ENCODE measurements around the gene CACNA1I.

DNA sequence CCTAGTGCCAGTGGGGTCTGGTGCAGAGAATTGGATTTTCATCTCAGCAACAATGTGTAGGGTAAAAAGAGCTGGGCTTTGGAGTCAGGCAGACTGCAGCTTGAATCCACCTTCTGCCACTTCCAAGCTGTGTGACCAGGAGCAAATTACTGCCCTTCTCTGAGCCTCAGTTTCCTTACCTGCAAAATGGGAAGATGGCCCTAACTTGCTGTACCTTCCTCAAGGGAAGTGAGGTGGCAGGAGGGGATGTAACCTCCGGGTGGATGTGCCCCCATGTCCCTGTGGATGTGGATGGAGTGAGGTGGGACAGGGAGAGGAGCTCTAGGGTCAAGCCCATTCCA lies 90.9 kb downstream of the CACNA1I start:
- no peak for TF ChIP-seq CTCF (IDR thresholded peaks at IDR 0.05)
- no peak for TF ChIP-seq POLR2A (IDR thresholded peaks at IDR 0.05)
